ENCODE data around the gene COA1. TPM values are rescaled to one million over a fixed set of nuclear protein-coding genes. Genes with fewer than 3 reads are reported as not detected.
A peak's percentile ranks its signal among the peaks of the same experiment; 100 is the strongest.

COA1 gene
- total RNA-seq, 4 donors from 2014 or later, result 59.4 to 72.0 (median 68.7) TPM

DNA sequence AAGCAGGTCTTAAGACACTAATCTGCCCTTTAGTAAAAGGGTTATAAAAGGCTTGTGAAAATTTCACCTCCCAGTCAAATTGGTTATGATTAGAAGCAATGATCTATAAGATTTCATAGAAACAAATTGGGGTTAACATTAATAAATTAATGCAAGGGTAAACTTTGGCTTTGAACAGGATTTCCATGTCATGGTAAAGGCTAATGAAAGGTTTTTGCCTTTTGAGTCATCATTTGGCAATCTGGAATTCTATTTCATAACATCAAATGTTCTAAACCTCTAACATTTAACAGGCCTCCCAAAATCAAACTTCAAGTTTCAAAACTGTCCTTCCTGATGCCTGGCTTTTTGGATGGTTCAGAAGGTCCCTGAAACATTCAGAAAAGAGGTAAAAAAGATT lies 62.4 kb downstream of the COA1 start:
- TF ChIP-seq, protein P1, sequence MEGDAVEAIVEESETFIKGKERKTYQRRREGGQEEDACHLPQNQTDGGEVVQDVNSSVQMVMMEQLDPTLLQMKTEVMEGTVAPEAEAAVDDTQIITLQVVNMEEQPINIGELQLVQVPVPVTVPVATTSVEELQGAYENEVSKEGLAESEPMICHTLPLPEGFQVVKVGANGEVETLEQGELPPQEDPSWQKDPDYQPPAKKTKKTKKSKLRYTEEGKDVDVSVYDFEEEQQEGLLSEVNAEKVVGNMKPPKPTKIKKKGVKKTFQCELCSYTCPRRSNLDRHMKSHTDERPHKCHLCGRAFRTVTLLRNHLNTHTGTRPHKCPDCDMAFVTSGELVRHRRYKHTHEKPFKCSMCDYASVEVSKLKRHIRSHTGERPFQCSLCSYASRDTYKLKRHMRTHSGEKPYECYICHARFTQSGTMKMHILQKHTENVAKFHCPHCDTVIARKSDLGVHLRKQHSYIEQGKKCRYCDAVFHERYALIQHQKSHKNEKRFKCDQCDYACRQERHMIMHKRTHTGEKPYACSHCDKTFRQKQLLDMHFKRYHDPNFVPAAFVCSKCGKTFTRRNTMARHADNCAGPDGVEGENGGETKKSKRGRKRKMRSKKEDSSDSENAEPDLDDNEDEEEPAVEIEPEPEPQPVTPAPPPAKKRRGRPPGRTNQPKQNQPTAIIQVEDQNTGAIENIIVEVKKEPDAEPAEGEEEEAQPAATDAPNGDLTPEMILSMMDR (IDR thresholded peaks at IDR 0.05), result no peak
- no peak for TF ChIP-seq POLR2A (IDR thresholded peaks at IDR 0.05)
- H3K27me3 ChIP-seq, result no peaks in the 10 kb centered on the region
- H3K36me3 ChIP-seq, result no peaks in the 10 kb centered on the region
- H3K9me3 ChIP-seq, result no peaks in the 10 kb centered on the region
- no peak overlapping the region for H3K27ac ChIP-seq
- H3K4me3 ChIP-seq (replicated peaks in 1 of 3), result no peak overlapping the region
- no peak for DNase-seq
- H3K4me1 ChIP-seq, result no peaks in the 10 kb centered on the region
- intact Hi-C loops (cut with DNase I), result no loop called here

- no peaks in the 10 kb centered on the region for H3K4me1 ChIP-seq
- intact Hi-C loops (cut with DNase I), result no loop called here
- TF ChIP-seq, protein P1 (IDR thresholded peaks at IDR 0.05), result no peak
- TF ChIP-seq POLR2A (IDR thresholded peaks at IDR 0.05), result no peak
- H3K27ac ChIP-seq, result no peak overlapping the region
- 2 to 46% methylated on average over 1 of the region's 1 CpG for WGBS, 2 donors
- H3K9me3 ChIP-seq, result no peaks in the 10 kb centered on the region
- H3K4me3 ChIP-seq (replicated peaks in 1 of 3), result no peak overlapping the region
- no peak for DNase-seq
- H3K36me3 ChIP-seq, result no peaks in the 10 kb centered on the region
- no peaks in the 10 kb centered on the region for H3K27me3 ChIP-seq
These were observed 64.6 kb downstream of the COA1 start for GRCh38 chr7:43664681-43665080.

GRCh38 chr7:43660141-43660540 lies 69.2 kb downstream of the COA1 start:
- intact Hi-C loops (cut with DNase I), result no loop called here
- no peak for DNase-seq
- no peaks in the 10 kb centered on the region for H3K36me3 ChIP-seq
- no peaks in the 10 kb centered on the region for H3K9me3 ChIP-seq
- H3K27ac ChIP-seq, result no peak overlapping the region
- H3K4me1 ChIP-seq, result peaks cover 0 to 11% of the 10 kb centered on the region in 2 donors
- no peak overlapping the region for H3K4me3 ChIP-seq (replicated peaks in 1 of 3)
- WGBS, 2 donors, result 96% methylated on average over 2 of the region's 2 CpGs
- TF ChIP-seq POLR2A (IDR thresholded peaks at IDR 0.05), result no peak
- TF ChIP-seq, protein P1 (IDR thresholded peaks at IDR 0.05), result no peak
- H3K27me3 ChIP-seq, result no peaks in the 10 kb centered on the region

DNA sequence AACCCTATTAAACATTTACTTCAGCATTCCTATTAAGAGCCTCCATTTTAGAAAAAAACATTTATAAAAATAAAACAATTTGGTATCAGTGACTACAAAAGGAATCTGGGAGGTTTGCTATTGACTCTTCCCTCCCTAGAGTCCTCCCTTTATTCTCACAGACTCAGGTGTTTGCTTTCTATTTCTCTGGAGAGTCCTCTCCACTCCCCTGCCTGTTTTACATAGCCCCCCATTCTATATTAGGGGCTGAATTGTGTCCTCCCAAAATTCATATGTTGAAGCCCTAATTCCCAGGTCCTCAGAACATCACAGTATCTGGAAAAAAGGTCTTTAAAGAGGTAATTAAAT lies 69.8 kb downstream of the COA1 start:
- Histone ChIP-seq H3K4me3 (replicated peaks in 1 of 3) (no peak overlapping the region), H3K9me3 (no peaks in the 10 kb centered on the region), H3K27ac (no peak overlapping the region), H3K36me3 (no peaks in the 10 kb centered on the region), H3K4me1 (peaks cover 0 to 11% of the 10 kb centered on the region in 2 donors), H3K27me3 (no peaks in the 10 kb centered on the region)
- intact Hi-C loops (cut with DNase I), result no loop called here
- TF ChIP-seq POLR2A (IDR thresholded peaks at IDR 0.05), result no peak
- TF ChIP-seq, protein P1 (IDR thresholded peaks at IDR 0.05), result no peak
- DNase-seq, result no peak

- intact Hi-C loops (cut with DNase I), result no loop called here
- Histone ChIP-seq H3K27ac (peak overlapping the region in 1 of 3 donors; percentile 42), H3K9me3 (no peaks in the 10 kb centered on the region), H3K27me3 (no peaks in the 10 kb centered on the region), H3K4me1 (peaks cover 0 to 11% of the 10 kb centered on the region in 2 donors), H3K4me3 (replicated peaks in 1 of 3) (no peak overlapping the region), H3K36me3 (no peaks in the 10 kb centered on the region)
- TF ChIP-seq, protein P1 (IDR thresholded peaks at IDR 0.05), result no peak
- no peak for TF ChIP-seq POLR2A (IDR thresholded peaks at IDR 0.05)
- DNase-seq, result no peak
- 90 to 91% methylated on average over 7 of the region's 7 CpGs for WGBS, 2 donors
These were observed 70.4 kb downstream of the COA1 start for GRCh38 chr7:43658718-43659548.
